Mucosa of rectum (tissue), 2 donors: ENCODE results near the gene RECQL.
"Not testable (repeated sequence)": the region's sequence is repeated elsewhere in the genome, so short reads cannot be mapped to it uniquely, and the experiment has no call there.

ENCODE experiments used
- H3K27ac ChIP-seq, 2 donors: one replicate each; pipeline ENCODE4 v1.7.0; 2013; ENCODE audit warnings: inconsistent platforms in 2 of 2, low read depth in 2 of 2, low read length in 2 of 2
- H3K27me3 ChIP-seq, 2 donors: one replicate each; pipeline ENCODE4 v1.7.0; 2013; ENCODE audit warnings: low read length in 2 of 2; ENCODE audit not compliant: control insufficient read depth in 2 of 2, insufficient read depth in 2 of 2
- H3K36me3 ChIP-seq, 2 donors: one replicate each; pipeline ENCODE4 v1.7.0; 2013; ENCODE audit warnings: low read length in 2 of 2; ENCODE audit not compliant: control insufficient read depth in 2 of 2, insufficient read depth in 2 of 2
- H3K4me1 ChIP-seq, 2 donors: one replicate each; pipeline ENCODE4 v1.7.0; 2013; ENCODE audit warnings: low read length in 2 of 2, mild to moderate bottlenecking in 1 of 2; ENCODE audit not compliant: control insufficient read depth in 2 of 2, insufficient read depth in 2 of 2
- H3K4me3 ChIP-seq, 2 donors: one replicate each; pipeline ENCODE4 v1.7.0; 2013; ENCODE audit warnings: low read length in 2 of 2
- H3K9ac ChIP-seq, 2 donors: one replicate each; pipeline ENCODE4 v1.7.0; 2013; ENCODE audit warnings: low read length in 2 of 2, low read depth in 1 of 2, mild to moderate bottlenecking in 1 of 2
- H3K9me3 ChIP-seq, 2 donors: one replicate each; pipeline ENCODE4 v1.7.0; 2013; ENCODE audit warnings: low read length in 2 of 2; ENCODE audit not compliant: control insufficient read depth in 2 of 2
- donor health status: healthy.
- donor health status: Normal muscosa, but diverticular disease.

The RECQL gene

DNA sequence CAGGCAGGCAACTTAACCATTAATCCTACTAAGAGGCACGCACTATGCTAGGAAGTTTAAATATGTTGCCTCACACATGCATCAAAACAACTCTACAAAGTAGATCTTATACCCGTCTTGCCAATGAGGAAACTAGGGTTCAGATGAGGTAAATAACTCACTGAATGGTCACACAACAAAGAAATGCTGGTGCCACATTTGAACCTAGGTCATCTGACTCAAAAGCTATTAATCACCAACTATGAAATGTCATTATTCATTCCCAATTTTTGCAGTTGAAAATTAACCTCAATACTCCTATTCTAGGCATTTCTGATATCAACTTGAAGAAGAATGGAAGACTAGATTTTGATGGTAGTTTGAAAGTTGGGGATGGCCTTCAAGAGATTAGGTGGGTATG lies 66.7 kb downstream of the RECQL start:
- H3K27me3 ChIP-seq: peaks cover 0 to 5% of the 10 kb centered on the region in 2 donors
- no peak overlapping the region for H3K27ac ChIP-seq
- H3K4me1 ChIP-seq: peaks cover 0 to 6% of the 10 kb centered on the region in 2 donors
- no peak overlapping the region for H3K9ac ChIP-seq
- H3K36me3 ChIP-seq: no peaks in the 10 kb centered on the region
- H3K9me3 ChIP-seq: no peaks in the 10 kb centered on the region
- no peak overlapping the region for H3K4me3 ChIP-seq

DNA sequence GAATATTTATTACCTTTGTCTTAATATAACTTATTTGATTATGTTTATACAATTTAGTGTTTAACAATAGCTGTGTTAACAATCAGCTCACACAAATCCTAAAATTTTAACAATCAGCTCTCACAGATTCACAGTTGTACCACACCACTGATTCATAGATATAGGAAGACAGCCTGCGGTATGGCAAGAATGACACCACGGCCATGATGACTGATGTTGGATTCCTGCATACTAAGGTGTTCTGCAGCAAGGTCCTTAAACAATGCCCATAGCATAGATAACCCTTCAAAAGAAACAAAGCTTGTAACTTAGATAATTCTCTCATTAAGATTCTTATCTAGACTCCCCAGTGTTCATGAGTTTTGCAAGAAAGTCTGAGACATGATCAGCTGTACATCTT lies 67.9 kb downstream of the RECQL start:
- H3K27ac ChIP-seq: no peak overlapping the region
- no peak overlapping the region for H3K9ac ChIP-seq
- no peaks in the 10 kb centered on the region for H3K9me3 ChIP-seq
- H3K36me3 ChIP-seq: no peaks in the 10 kb centered on the region
- H3K4me3 ChIP-seq: no peak overlapping the region
- H3K27me3 ChIP-seq: peaks cover 0 to 5% of the 10 kb centered on the region in 2 donors
- peaks cover 0 to 3% of the 10 kb centered on the region in 2 donors for H3K4me1 ChIP-seq

DNA sequence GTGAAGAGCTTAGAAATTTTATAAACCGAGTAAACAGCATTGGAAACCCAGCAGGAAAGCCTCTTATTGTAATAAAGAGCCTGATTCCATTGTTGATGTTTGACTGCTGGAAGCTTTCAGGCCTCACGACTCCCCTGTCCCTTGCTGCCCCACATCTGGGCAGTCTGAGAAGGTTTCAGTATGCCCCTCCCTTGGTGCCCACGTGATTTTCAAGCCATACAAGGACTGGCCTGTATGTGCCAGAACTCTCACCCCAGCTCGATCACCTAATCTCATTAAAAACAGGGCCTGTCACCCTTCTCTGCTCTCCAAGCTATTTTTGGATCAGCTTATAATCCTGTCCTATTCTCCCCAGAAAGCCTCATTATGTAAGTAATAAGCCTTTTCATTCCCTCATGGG lies 71.4 kb downstream of the RECQL start:
- no peak overlapping the region for H3K4me3 ChIP-seq
- no peaks in the 10 kb centered on the region for H3K36me3 ChIP-seq
- no peaks in the 10 kb centered on the region for H3K9me3 ChIP-seq
- H3K27ac ChIP-seq: no peak overlapping the region
- peaks cover 0 to 5% of the 10 kb centered on the region in 2 donors for H3K27me3 ChIP-seq
- no peak overlapping the region for H3K9ac ChIP-seq
- H3K4me1 ChIP-seq: no peaks in the 10 kb centered on the region

DNA sequence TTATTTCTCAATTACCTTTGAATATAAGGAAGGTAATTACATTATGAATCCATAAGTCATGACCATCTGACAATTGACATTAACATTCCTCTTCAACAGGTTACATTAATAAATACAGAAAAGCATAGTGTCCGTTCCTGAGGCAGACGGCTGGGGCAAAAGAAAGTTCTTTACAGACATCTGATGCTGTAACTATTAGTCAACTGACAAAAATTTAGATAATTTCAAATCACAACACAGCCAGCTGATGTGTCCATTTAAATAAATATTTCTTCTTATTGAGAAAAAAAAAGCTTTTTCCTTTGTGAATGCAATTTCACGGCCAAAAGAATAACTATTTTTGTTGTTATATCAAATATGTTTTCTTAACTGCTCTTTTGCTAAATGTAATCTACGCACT lies 73.2 kb downstream of the RECQL start:
- Histone ChIP-seq H3K27ac (no peak overlapping the region), H3K4me1 (no peaks in the 10 kb centered on the region)

DNA sequence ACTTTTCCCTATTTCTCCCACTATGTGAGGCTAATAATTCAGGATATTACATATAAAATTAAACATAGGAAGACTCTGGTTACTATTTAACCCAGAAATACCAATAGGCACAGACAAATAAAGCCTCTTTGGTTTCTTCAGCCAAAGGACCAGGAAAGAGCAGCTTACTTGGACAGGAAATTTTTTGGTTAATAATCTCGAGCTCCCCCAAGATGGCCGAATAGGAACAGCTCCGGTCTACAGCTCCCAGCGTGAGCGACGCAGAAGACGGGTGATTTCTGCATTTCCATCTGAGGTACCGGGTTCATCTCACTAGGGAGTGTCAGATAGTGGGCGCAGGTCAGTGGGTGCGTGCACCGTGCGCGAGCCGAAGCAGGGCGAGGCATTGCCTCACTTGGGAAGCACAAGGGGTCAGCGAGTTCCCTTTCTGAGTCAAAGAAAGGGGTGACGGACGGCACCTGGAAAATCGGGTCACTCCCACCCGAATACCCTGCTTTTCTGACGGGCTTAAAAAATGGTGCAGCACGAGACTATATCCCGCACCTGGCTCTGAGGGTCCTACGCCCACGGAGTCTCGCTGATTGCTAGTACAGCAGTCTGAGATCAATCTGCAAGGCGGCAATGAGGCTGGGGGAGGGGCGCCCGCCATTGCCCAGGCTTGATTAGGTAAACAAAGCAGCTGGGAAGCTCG lies 82.3 kb downstream of the RECQL start:
- H3K36me3 ChIP-seq, H3K27ac ChIP-seq, H3K27me3 ChIP-seq, H3K4me3 ChIP-seq, H3K4me1 ChIP-seq, H3K9me3 ChIP-seq, H3K9ac ChIP-seq: not testable (repeated sequence)

More for the DNA sequence above, 73.2 kb downstream of the RECQL start:
- no peak overlapping the region for H3K9ac ChIP-seq
- no peak overlapping the region for H3K4me3 ChIP-seq
- no peaks in the 10 kb centered on the region for H3K9me3 ChIP-seq
- no peaks in the 10 kb centered on the region for H3K36me3 ChIP-seq
- H3K27me3 ChIP-seq: no peaks in the 10 kb centered on the region
